ENCODE measurements around the gene LARP4B. TPM values are rescaled to one million over a fixed set of nuclear protein-coding genes. Genes with fewer than 3 reads are reported as not detected.

Gene LARP4B
- total RNA-seq = 61.7 and 63.3 TPM in 2 replicates

DNA sequence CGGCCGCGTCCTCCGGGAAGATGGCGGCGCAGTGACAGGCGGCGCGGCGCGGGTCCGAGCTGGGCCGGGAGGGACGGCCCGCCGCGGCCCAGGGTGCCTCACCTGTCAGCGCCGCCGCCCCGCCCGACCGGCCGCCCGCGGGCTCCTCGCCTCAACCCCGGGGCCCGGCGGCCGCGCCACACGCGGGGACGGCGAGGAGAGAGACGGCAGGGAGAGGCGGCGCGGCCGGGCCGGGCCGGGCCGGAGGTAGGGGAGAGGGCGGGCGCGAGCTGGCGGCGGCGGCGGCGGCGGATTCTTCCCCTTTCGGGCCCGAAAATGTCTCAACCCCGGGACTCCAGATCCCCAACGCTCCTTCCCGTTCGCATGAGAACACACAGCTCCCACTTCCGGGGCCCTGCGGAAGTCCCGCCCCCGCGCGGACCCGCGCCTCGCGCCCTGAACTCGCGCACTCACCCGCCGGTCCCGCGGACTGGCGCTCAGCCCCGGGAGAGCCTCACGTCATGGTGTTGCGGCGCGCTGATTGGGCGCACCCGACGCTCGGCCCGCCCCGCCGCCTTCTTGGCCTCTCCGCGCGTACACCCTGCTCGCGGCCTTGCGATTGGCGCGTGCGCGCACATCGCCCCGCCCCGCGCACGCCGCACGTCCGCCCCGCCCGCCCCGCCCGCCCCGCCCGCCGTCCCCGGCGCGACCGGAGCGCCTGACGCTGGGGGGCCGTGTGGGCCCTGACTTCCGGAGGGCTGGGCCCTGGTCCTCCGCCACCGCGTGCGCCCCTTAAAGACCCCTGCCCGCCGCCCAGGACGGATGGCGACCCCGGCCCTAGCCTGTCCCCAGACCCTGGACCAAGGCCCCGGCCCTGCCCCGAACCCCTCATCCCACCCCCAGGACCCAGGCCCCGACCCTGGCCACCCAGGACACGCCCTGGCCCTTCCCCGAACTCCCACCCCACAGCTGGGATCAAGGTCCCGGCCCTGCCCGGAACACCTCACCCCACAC lies at the start of gene LARP4B:
LARP4B (minus strand) TSS at position 380 of the 993 bp plus-strand sequence. CDS start 45,984 bp downstream, outside the sequence.

Other genes with a start within 250 kb of the LARP4B start
- 7.8 and 8.3 TPM in 2 replicates for gene DIP2C, start 242.0 kb downstream of the LARP4B start, total RNA-seq
- gene GTPBP4, start 56.7 kb upstream of the LARP4B start, total RNA-seq = 36.3 and 38.6 TPM in 2 replicates
- not detected in 2 replicates for gene IDI2, start 94.2 kb upstream of the LARP4B start, total RNA-seq
- 22.2 and 57.4 TPM in 2 replicates for gene IDI1, start 117.4 kb upstream of the LARP4B start, total RNA-seq
- 28.4 and 34.6 TPM in 2 replicates for gene WDR37, start 124.7 kb upstream of the LARP4B start, total RNA-seq